ENCODE measurements around the gene RAET1G.
A peak's percentile ranks its signal among the peaks of the same experiment; 100 is the strongest.
"Not testable (repeated sequence)": the region's sequence is repeated elsewhere in the genome, so short reads cannot be mapped to it uniquely, and the experiment has no call there.

Gene RAET1G

DNA sequence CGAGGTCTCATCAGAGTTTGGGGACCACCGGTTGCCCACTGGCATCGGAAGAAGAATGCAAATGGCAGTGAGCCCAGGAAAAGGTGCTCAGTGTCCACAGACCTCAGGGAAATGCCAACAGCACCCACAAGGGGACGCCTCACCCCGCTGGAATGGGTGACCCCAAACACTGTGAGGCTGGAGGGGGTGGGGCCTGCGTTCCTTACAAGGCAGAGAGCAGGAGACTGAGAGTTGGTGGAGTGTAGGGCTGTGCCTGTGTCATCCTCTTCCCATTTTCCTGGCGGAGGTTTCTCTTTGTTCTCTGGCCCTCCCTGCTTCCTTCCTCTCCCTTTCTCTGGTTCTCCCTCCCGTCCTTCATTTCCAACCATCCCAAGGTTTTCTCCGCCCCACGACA lies 31.0 kb upstream of the RAET1G start:
- not testable (repeated sequence) for DNase-seq (ENCODE audit: low read depth in 2 of 2)

DNA sequence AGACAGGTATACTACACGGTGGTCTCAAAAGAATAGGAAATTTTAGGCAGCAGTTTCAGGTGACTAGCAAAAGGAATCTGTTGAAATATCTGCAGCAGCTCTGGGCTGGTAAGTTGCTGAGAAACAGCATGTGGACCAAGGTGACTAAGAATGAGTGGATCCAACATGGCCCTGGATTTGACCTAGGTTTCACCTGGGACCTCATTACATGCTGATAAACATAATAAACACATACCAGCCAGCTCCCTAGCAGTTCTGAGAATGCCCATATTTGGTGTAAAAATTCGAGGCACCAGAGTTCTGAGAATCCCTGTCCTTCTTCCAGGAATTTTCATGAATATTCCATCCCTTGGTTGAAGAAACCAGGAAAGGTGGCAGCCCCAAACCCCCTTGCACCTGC lies 30.5 kb upstream of the RAET1G start:
- DNase-seq (ENCODE audit: low read depth in 2 of 2): not testable (repeated sequence)

- no peak for DNase-seq (ENCODE audit: low read depth in 2 of 2)
Measured at GRCh38 chr6:149951626-149952025, 28.7 kb upstream of the RAET1G start.

DNA sequence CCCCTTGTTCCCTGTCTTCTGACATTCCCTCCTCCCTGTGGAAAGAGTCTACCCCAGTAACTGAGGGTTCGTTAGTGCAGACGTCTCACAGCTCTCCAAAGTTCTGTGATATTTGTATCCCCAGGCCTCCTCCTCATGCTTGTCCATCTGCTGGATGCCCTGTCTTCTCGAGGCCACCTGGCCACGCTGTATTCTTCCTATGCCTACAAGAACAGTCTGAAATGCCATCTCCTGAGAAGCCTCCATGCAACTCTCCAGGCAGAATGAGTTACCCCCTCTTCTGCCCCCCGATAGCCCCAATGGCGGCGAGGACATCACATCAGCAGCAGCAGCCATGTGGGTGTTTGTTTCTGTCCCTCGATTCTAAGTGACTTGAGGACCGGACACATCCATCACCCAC lies 28.2 kb upstream of the RAET1G start:
- DNase-seq (ENCODE audit: low read depth in 2 of 2): no peak

- no peak for DNase-seq (ENCODE audit: low read depth in 2 of 2)
Measured at GRCh38 chr6:149950423-149950822, 27.5 kb upstream of the RAET1G start.

DNA sequence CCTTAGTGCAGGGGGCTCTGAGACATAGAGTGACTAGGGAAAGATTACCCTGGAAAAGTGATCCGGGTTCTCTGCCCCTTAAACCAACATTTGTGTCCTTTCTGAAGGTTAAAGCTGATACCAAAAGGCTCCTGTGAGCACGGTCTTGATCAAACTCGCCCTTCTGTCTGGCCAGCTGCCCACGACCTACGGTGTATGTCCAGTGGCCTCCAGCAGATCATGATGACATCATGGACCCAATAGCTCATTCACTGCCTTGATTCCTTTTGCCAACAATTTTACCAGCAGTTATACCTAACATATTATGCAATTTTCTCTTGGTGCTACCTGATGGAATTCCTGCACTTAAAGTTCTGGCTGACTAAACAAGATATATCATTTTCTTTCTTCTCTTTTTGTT lies 25.7 kb upstream of the RAET1G start:
- no peak for DNase-seq (ENCODE audit: low read depth in 2 of 2)

DNA sequence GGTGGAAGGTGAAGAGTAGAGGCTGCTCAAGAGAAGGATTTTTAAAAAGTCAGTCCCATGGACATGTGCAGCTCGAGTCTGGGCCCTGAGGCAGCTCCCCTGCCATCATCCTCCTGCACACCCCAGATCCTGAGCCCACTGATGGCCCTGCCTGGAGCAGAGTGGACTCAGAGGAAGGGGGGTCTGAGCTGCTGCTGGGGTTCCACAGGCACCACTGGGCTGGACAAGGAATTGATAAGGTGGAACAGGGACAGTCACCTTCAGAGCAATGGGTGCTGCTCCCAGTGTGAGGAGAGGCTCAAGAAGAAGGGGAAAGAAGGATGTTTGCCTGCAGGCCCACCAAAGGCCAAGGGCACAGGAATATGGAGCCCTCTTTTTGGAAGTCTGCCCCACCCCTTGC lies 25.1 kb upstream of the RAET1G start:
- no peak for DNase-seq (ENCODE audit: low read depth in 2 of 2)

DNA sequence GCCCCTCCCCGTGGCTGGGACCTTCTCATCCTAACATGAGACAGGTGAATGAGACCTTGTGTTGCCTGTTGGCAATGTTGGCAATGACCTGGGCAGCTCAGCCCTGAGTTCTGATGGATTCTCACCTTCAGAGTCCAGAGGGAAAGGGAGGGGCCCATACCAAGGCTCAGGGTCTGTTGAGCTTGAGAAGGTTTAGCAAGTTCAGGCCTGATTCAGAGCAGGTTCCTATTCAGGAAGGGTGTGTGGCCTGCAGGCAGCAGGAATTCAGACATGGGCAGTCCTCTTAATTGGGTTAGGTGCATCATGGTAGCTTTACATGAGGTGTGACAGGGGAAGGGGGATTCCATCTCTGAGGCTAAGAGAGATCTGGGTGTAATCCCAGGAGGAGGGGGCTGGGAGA lies 24.6 kb upstream of the RAET1G start:
- not testable (repeated sequence) for DNase-seq (ENCODE audit: low read depth in 2 of 2)

DNA sequence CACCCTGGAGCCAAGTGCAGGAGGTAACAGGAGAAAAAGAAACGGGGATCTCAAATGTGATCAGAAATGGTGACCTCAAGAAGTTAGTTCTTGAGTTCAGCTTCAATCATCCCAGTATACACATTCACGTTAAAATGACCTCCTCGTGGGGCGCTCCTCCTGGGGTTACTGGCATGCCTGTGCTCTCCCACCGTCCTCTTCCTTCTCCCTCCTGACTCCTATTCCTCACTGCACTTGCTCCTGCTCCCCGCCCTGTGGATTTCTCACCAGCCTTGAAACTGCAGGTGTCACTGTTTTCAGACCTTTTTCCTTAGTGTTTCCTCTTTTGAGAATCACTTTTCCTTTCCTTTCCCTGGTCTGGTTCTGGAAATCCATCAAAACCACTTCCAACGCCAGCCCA lies 23.7 kb upstream of the RAET1G start:
- DNase-seq (ENCODE audit: low read depth in 2 of 2): not testable (repeated sequence)

DNA sequence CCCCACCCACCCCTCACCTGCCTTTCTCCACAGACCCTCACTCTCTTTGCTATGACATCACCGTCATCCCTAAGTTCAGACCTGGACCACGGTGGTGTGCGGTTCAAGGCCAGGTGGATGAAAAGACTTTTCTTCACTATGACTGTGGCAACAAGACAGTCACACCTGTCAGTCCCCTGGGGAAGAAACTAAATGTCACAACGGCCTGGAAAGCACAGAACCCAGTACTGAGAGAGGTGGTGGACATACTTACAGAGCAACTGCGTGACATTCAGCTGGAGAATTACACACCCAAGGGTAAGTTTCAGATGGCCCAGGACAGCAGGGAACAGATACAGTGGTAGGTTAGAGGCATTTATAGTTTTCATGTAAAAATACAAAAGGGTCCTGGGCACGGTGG lies 22.4 kb upstream of the RAET1G start:
- DNase-seq (ENCODE audit: low read depth in 2 of 2): not testable (repeated sequence)

GRCh38 chr6:149943321-149943720 lies 20.4 kb upstream of the RAET1G start:
- DNase-seq (ENCODE audit: low read depth in 2 of 2): not testable (repeated sequence)

- no peak for DNase-seq (ENCODE audit: low read depth in 2 of 2)
Measured at GRCh38 chr6:149942461-149942829, 19.5 kb upstream of the RAET1G start.

DNA sequence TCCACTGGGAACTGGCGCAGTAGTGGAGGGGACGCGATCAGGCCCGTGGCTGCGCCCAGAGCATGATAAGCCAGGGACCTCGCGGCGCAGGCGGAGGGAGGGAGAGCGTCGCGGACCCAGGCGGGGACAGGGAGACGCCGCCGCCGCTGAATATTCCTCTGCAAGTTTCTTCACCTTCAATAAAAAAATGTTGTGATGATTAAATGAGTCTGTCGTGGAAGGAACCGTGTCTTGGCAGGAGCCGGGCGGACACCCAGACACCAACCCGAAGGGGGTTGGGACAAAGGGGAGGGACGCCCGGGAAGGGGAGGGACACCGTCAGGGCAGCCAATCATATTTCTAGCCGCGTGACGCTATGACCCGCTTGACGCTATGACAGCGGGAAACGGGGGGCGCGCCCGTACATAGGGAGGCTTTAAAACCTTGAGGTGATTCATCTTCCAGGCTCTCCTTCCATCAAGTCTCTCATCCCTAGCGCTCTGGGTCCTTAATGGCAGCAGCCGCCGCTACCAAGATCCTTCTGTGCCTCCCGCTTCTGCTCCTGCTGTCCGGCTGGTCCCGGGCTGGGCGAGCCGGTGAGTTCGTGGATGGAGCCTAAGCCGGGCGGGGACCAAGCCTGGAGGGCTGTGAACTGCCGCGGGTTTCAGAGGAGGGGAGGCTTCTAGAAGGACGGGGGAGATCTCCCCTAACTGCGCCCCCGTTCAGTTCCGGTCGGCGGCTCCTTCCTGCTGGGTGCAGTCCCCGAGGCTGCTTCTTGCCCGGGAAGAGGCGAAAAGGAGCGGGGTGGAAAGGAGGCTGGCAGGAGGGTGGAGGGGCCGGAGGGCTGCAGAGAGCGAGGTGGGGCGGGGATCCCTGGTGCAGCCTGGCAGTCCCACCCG lies 18.9 kb upstream of the RAET1G start, which contains the start of gene ULBP2:
Gene ULBP2, plus strand, starts transcription at position 432 of the 878 bp plus-strand sequence. Its CDS starts 59 bp downstream, at position 491.
- peak; percentile 79 to 81 for DNase-seq (ENCODE audit: low read depth in 2 of 2)

DNA sequence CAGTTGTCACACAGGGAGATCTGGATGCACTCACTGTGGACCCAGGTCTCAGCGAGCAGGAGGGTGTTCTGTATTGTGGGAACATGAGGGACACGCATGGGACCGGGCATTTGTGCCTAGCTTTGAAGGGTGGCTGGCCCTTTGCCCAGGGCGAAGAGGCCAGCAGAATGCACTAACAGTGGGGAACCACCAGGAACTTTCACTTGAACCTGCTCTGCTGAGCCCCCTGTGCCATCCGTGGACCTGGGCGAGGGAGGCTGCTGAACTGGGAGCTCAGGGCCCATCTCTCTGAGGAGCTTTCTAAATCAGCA lies 17.7 kb upstream of the RAET1G start:
- no peak for DNase-seq (ENCODE audit: low read depth in 2 of 2)

DNA sequence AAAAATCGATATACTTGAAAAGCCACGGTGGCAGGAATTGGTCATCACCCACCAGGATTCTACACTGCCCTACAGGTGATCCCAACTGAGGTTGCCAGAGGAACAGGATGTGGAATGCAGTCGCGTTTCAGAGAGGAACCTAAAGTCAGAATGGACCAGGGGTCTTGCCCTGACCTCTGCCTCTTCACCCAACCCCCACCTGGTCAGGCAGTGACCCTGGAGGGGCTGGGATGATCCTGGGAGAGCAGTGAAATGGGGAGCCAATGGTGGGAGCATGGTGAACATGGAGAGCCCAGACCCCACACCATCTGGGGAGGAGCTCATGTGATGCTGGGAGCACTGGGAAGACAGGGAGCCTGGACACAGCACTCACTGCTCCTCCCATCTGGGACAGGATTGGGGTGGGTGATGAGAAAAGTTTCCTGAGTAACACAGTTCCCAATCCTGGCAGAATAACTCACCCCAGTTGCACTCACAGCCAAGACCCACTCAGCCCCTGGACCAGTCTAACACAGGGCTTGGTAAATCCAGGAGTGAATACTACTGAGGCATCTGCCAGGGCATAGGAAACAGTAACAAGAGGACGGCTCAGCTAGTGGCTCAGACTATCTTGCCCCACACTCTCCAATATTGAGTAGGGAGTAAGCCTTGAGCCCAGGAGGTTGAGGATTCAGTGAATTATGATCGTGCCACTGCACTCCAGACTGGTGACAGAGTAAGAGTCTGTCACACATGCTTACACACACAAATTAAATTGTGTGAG lies 17.2 kb upstream of the RAET1G start:
- no peak for DNase-seq (ENCODE audit: low read depth in 2 of 2)

DNA sequence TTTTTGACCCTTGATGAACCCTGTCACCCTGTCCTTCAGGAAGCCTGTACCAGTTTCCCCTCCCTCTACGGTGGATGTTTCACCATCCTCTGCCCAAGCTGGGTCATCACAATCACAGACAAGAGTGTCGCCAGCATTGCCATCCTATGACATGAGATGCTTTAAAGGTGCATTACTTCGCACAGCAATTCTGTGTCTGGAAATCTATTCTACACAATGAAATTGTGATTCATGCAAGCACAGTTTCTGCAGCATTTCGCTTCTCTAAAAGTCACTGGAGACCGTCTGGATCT lies 16.4 kb upstream of the RAET1G start:
- no peak for DNase-seq (ENCODE audit: low read depth in 2 of 2)

GRCh38 chr6:149938571-149939355 lies 15.8 kb upstream of the RAET1G start:
- no peak for DNase-seq (ENCODE audit: low read depth in 2 of 2)

DNA sequence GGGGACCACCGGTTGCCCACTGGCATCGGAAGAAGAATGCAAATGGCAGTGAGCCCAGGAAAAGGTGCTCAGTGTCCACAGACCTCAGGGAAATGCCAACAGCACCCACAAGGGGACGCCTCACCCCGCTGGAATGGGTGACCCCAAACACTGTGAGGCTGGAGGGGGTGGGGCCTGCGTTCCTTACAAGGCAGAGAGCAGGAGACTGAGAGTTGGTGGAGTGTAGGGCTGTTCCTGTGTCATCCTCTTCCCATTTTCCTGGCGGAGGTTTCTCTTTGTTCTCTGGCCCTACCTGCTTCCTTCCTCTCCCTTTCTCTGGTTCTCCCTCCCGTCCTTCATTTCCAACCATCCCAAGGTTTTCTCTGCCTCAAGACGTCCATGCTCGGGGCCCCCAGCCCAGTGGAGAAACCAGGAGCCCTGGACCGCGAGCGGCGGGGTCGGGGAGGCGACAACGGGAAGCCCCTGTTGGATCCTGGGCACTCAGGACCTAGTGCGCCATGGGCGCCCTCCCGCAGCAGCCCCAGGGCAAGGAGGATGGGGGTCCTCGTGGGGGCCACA lies 15.2 kb upstream of the RAET1G start:
- DNase-seq (ENCODE audit: low read depth in 2 of 2): not testable (repeated sequence)

GRCh38 chr6:149936743-149937142 lies 13.8 kb upstream of the RAET1G start:
- no peak for DNase-seq (ENCODE audit: low read depth in 2 of 2)

DNA sequence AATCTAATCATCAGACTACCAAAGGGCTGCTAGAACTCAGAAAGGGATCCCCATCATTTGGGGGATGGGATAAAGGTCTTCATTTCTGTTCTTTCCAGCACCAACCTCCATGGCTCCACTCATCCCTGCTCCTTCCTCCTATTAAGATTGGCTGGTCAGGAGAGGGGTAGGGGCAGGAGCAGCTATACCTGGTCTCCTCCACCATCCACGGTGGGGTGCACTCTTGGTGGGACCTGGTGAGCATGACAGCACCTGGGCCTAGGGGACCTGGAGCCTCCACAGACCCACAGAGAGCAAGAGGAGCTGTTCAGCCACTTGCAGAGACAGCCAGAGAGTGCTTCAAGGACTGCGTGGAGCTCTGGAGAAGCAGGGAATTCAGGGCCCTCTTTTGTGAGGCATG lies 12.7 kb upstream of the RAET1G start:
- DNase-seq (ENCODE audit: low read depth in 2 of 2): no peak

GRCh38 chr6:149935246-149935645 lies 12.3 kb upstream of the RAET1G start:
- no peak for DNase-seq (ENCODE audit: low read depth in 2 of 2)

All from stimulated activated CD8-positive, alpha-beta memory T cell treated with anti-CD3 and anti-CD28 coated beads, Interleukin-7, amount 100 ng/mL, for 1 hour (primary cell).